SK-N-MC (cell line): Measurements from ENCODE around the gene MAGI2.

Experiments used
- DNase-seq: peaks from one replicate; pipeline ENCODE4 v3.0.0-alpha.2; 2011; ENCODE audit warnings: low read depth, low spot score
- H3K27ac ChIP-seq: fragments of 200-600 bp; sonication (generic); 2 replicates; pipeline ENCODE4 v1.5.1; 2016; ENCODE audit warnings: mixed run types
- H3K36me3 ChIP-seq: fragments of 200-600 bp; sonication (generic); 2 replicates; pipeline ENCODE4 v1.6.1; 2017; ENCODE audit warnings: antibody characterized with exemption, low read length, mixed read lengths; ENCODE audit not compliant: insufficient read depth
- H3K4me3 ChIP-seq: fragments of 200-600 bp; sonication (generic); 2 replicates; pipeline ENCODE4 v1.5.1; 2016
- H3K9ac ChIP-seq: fragments of 200-600 bp; sonication (generic); 2 replicates; pipeline ENCODE4 v1.8.0; 2017; ENCODE audit warnings: mixed run types, mixed read lengths; ENCODE audit not compliant: insufficient read length
- H3K9me3 ChIP-seq: fragments of 200-600 bp; sonication (generic); 2 replicates; pipeline ENCODE4 v1.6.1; 2017; ENCODE audit warnings: low read depth, mild to moderate bottlenecking, antibody characterized with exemption, low read length, moderate library complexity, mixed read lengths
- EZH2 ChIP-seq: fragments of 200-600 bp; sonication (generic); IDR thresholded peaks from one replicate; pipeline ENCODE4 v1.6.1; 2017; ENCODE audit warnings: antibody characterized with exemption
- FOXP2 ChIP-seq: optimal IDR thresholded peaks from 2 replicates; pipeline ENCODE3; 2011; ENCODE audit warnings: mild to moderate bottlenecking, moderate library complexity; ENCODE audit not compliant: insufficient read depth; ENCODE audit errors: extremely low read length, control extremely low read depth
- POLR2AphosphoS5 ChIP-seq: IDR thresholded peaks from 2 replicates; pipeline ENCODE4 v1.6.1; 2012; ENCODE audit warnings: mild to moderate bottlenecking, low read depth, low read length, borderline replicate concordance

Gene MAGI2

GRCh38 chr7:78125884-78126283, 1327.6 kb downstream of the MAGI2 start:
- DNase-seq = no peak
- TF ChIP-seq EZH2 (no peak), POLR2AphosphoS5 (no peak), FOXP2 (no peak)

GRCh38 chr7:78124216-78124615, 1329.3 kb downstream of the MAGI2 start:
- Histone ChIP-seq H3K27ac (no peak overlapping the region), H3K9me3 (no peaks in the 10 kb centered on the region), H3K9ac (no peak overlapping the region), H3K36me3 (no peaks in the 10 kb centered on the region), H3K4me3 (no peak overlapping the region)
- TF ChIP-seq EZH2 = no peak
- no peak for TF ChIP-seq FOXP2
- TF ChIP-seq POLR2AphosphoS5 = no peak
- no peak for DNase-seq

More at GRCh38 chr7:78125884-78126283, 1327.6 kb downstream of the MAGI2 start:
- Histone ChIP-seq H3K27ac (no peak overlapping the region), H3K36me3 (no peaks in the 10 kb centered on the region), H3K9me3 (no peaks in the 10 kb centered on the region), H3K9ac (no peak overlapping the region), H3K4me3 (no peak overlapping the region)

- TF ChIP-seq POLR2AphosphoS5 = no peak
- TF ChIP-seq EZH2 = no peak
- TF ChIP-seq FOXP2 = no peak
- Histone ChIP-seq H3K9ac (no peak overlapping the region), H3K9me3 (no peaks in the 10 kb centered on the region), H3K36me3 (no peaks in the 10 kb centered on the region), H3K4me3 (no peak overlapping the region), H3K27ac (no peak overlapping the region)
- no peak for DNase-seq
These were observed 1331.6 kb downstream of the MAGI2 start for GRCh38 chr7:78121888-78122287.

GRCh38 chr7:78118470-78118869, 1335.0 kb downstream of the MAGI2 start:
- Histone ChIP-seq H3K36me3 (no peaks in the 10 kb centered on the region), H3K27ac (no peak overlapping the region), H3K4me3 (no peak overlapping the region), H3K9me3 (no peaks in the 10 kb centered on the region), H3K9ac (no peak overlapping the region)
- no peak for DNase-seq
- TF ChIP-seq EZH2 (no peak), POLR2AphosphoS5 (no peak), FOXP2 (no peak)

- no peak overlapping the region for H3K4me3 ChIP-seq
- H3K36me3 ChIP-seq = no peaks in the 10 kb centered on the region
- no peak for TF ChIP-seq EZH2
- no peak for TF ChIP-seq POLR2AphosphoS5
- no peak for TF ChIP-seq FOXP2
- H3K9ac ChIP-seq = no peak overlapping the region
- no peaks in the 10 kb centered on the region for H3K9me3 ChIP-seq
- H3K27ac ChIP-seq = no peak overlapping the region
- no peak for DNase-seq
These were observed 1337.6 kb downstream of the MAGI2 start for GRCh38 chr7:78115876-78116275.

- Histone ChIP-seq H3K36me3 (no peaks in the 10 kb centered on the region), H3K27ac (no peak overlapping the region), H3K4me3 (no peak overlapping the region), H3K9me3 (no peaks in the 10 kb centered on the region), H3K9ac (no peak overlapping the region)
- no peak for DNase-seq
- no peak for TF ChIP-seq FOXP2
- no peak for TF ChIP-seq EZH2
- no peak for TF ChIP-seq POLR2AphosphoS5
These were observed 1338.5 kb downstream of the MAGI2 start for GRCh38 chr7:78114993-78115392.

- H3K27ac ChIP-seq = no peak overlapping the region
- no peaks in the 10 kb centered on the region for H3K9me3 ChIP-seq
- no peaks in the 10 kb centered on the region for H3K36me3 ChIP-seq
- no peak for DNase-seq
- H3K9ac ChIP-seq = no peak overlapping the region
- TF ChIP-seq EZH2 (no peak), FOXP2 (no peak), POLR2AphosphoS5 (no peak)
- no peak overlapping the region for H3K4me3 ChIP-seq
These were observed 1341.0 kb downstream of the MAGI2 start for GRCh38 chr7:78112488-78112887.

- no peak for DNase-seq
- TF ChIP-seq POLR2AphosphoS5 = no peak
- TF ChIP-seq FOXP2 = no peak
- no peak for TF ChIP-seq EZH2
- H3K4me3 ChIP-seq = no peak overlapping the region
- H3K9ac ChIP-seq = no peak overlapping the region
- no peaks in the 10 kb centered on the region for H3K9me3 ChIP-seq
- no peaks in the 10 kb centered on the region for H3K36me3 ChIP-seq
- no peak overlapping the region for H3K27ac ChIP-seq
These were observed 1342.1 kb downstream of the MAGI2 start for GRCh38 chr7:78111386-78111785.

GRCh38 chr7:78103475-78103874, 1350.0 kb downstream of the MAGI2 start:
- Histone ChIP-seq H3K9ac (no peak overlapping the region), H3K9me3 (no peaks in the 10 kb centered on the region), H3K36me3 (no peaks in the 10 kb centered on the region), H3K4me3 (no peak overlapping the region), H3K27ac (no peak overlapping the region)
- DNase-seq = no peak
- TF ChIP-seq FOXP2 (no peak), POLR2AphosphoS5 (no peak), EZH2 (no peak)

- no peaks in the 10 kb centered on the region for H3K36me3 ChIP-seq
- no peak overlapping the region for H3K9ac ChIP-seq
- H3K9me3 ChIP-seq = no peaks in the 10 kb centered on the region
- H3K27ac ChIP-seq = no peak overlapping the region
- DNase-seq = no peak
- TF ChIP-seq EZH2 (no peak), FOXP2 (no peak), POLR2AphosphoS5 (no peak)
- no peak overlapping the region for H3K4me3 ChIP-seq
These were observed 1352.4 kb downstream of the MAGI2 start for GRCh38 chr7:78101076-78101475.
